Fibroblast of lung (primary cell): ENCODE measurements around the gene WDCP. TPM values are rescaled to one million over a fixed set of nuclear protein-coding genes. Genes with fewer than 3 reads are reported as not detected.
A peak's percentile ranks its signal among the peaks of the same experiment; 100 is the strongest.

Source experiments
- DNase-seq, 2 donors: peaks; one replicate each; pipeline versions ENCODE4 v3.0.0 to v3.0.0-alpha.2; 2010; ENCODE audit warnings: low read depth in 2 of 2
- H2AFZ ChIP-seq: 2 replicates; pipeline ENCODE4 v1.5.1; 2012; ENCODE audit warnings: low read length, control low read depth, inconsistent platforms
- H3K27ac ChIP-seq: 2 replicates; pipeline ENCODE4 v1.5.1; 2011; ENCODE audit warnings: low read length, control low read depth; ENCODE audit not compliant: insufficient read depth
- H3K27me3 ChIP-seq: 2 replicates; pipeline ENCODE4 v1.5.1; 2011; ENCODE audit warnings: mild to moderate bottlenecking, low read length; ENCODE audit not compliant: control insufficient read depth, insufficient read depth
- H3K36me3 ChIP-seq: 2 replicates; pipeline ENCODE4 v1.5.1; 2011; ENCODE audit warnings: low read length; ENCODE audit not compliant: control insufficient read depth, insufficient read depth
- H3K4me1 ChIP-seq: 2 replicates; pipeline ENCODE4 v1.5.1; 2011; ENCODE audit warnings: low read length; ENCODE audit not compliant: control insufficient read depth, insufficient read depth; ENCODE audit errors: extremely low read depth
- H3K4me2 ChIP-seq: 2 replicates; pipeline ENCODE4 v1.5.1; 2011; ENCODE audit warnings: low read length, control low read depth; ENCODE audit not compliant: insufficient read depth; ENCODE audit errors: extremely low read depth
- H3K4me3 ChIP-seq, 4 experiments: fragments of 200-600 bp in 1 of 4; sonication (generic) in 1 of 4; replicated peaks in 1 of 4; 2 replicates each; pipeline ENCODE4 v1.5.1; 2011 to 2016; ENCODE audit warnings: low read length in 4 of 4, low read depth in 3 of 4, mild to moderate bottlenecking in 3 of 4, control low read depth in 2 of 4, inconsistent platforms in 1 of 4, mixed read lengths in 1 of 4; ENCODE audit not compliant: insufficient read depth in 1 of 4; ENCODE audit errors: control extremely low read depth in 1 of 4
- H3K79me2 ChIP-seq: 2 replicates; pipeline ENCODE4 v1.5.1; 2012; ENCODE audit warnings: mild to moderate bottlenecking, low read length, inconsistent platforms; ENCODE audit not compliant: control insufficient read depth, insufficient read depth
- H3K9ac ChIP-seq: 2 replicates; pipeline ENCODE4 v1.5.1; 2011; ENCODE audit warnings: mild to moderate bottlenecking, low read length, control low read depth; ENCODE audit not compliant: insufficient read depth
- H3K9me3 ChIP-seq: 2 replicates; pipeline ENCODE4 v1.5.1; 2012; ENCODE audit warnings: low read depth, low read length; ENCODE audit not compliant: control insufficient read depth, insufficient read depth
- H4K20me1 ChIP-seq: 2 replicates; pipeline ENCODE4 v1.5.1; 2011; ENCODE audit warnings: low read length; ENCODE audit not compliant: control insufficient read depth, insufficient read depth; ENCODE audit errors: extremely low read depth
- CTCF ChIP-seq, 2 donors: IDR thresholded peaks in 1 of 2; conservative IDR thresholded peaks in 1 of 2; 1 replicate in 1 of 2; 2 replicates in 1 of 2; pipeline ENCODE4 v1.5.1; 2011 to 2012; ENCODE audit warnings: low read length in 2 of 2, control low read depth in 1 of 2, inconsistent platforms in 1 of 2, low read depth in 1 of 2, mild to moderate bottlenecking in 1 of 2
- EZH2 ChIP-seq: IDR thresholded peaks from 2 replicates; pipeline ENCODE4 v1.5.1; 2012; ENCODE audit warnings: low read length, control low read depth, mild to moderate bottlenecking; ENCODE audit errors: missing control alignments
- polyA plus RNA-seq, 2 donors: library from polyadenylated mRNA; depleted of rRNA in 1 of 2; stranded (reverse) in 1 of 2; unstranded in 1 of 2; fragments of >200 nt; gene quantifications; 2 replicates each; pipeline ENCODE4 v1.2.1, GENCODE V29; 2011 to 2012; ENCODE audit warnings: missing spikeins in 1 of 2
- total RNA-seq: library from RNA; depleted of rRNA; stranded (reverse); fragments of >200 nt; gene quantifications from 2 replicates; pipeline ENCODE4 v1.2.1, GENCODE V29; 2014

The WDCP gene
- total and polyA plus RNA-seq, 2 donors (not counting 1 experiment from before 2014, with no cell fraction given): 10.4 to 11.0 TPM

- Histone ChIP-seq H2AFZ (no peak overlapping the region), H3K9ac (no peak overlapping the region), H3K27me3 (no peaks in the 10 kb centered on the region), H4K20me1 (no peaks in the 10 kb centered on the region), H3K4me2 (no peak overlapping the region), H3K4me1 (no peaks in the 10 kb centered on the region), H3K36me3 (peaks cover 6% of the 10 kb centered on the region), H3K4me3 (no peak overlapping the region), H3K27ac (no peak overlapping the region), H3K9me3 (no peaks in the 10 kb centered on the region), H3K79me2 (no peaks in the 10 kb centered on the region)
- no peak for TF ChIP-seq CTCF (conservative IDR thresholded peaks at IDR 0.05 in 1 of 2, IDR thresholded peaks at IDR 0.05 in 1 of 2; ENCODE audit: low read depth in 1 of 2, low read length in 2 of 2)
- no peak for TF ChIP-seq EZH2
- no peak for DNase-seq
These were observed 24.7 kb downstream of the WDCP start for GRCh38 chr2:24022324-24022974.

GRCh38 chr2:24021122-24021998 lies 25.8 kb downstream of the WDCP start:
- H4K20me1 ChIP-seq: no peaks in the 10 kb centered on the region
- peaks cover 6% of the 10 kb centered on the region for H3K36me3 ChIP-seq
- H3K4me3 ChIP-seq: no peak overlapping the region
- no peak for DNase-seq
- H3K4me2 ChIP-seq: no peak overlapping the region
- no peak overlapping the region for H2AFZ ChIP-seq
- no peaks in the 10 kb centered on the region for H3K79me2 ChIP-seq
- H3K27me3 ChIP-seq: no peaks in the 10 kb centered on the region
- H3K27ac ChIP-seq: no peak overlapping the region
- TF ChIP-seq EZH2 (no peak), CTCF (conservative IDR thresholded peaks at IDR 0.05 in 1 of 2, IDR thresholded peaks at IDR 0.05 in 1 of 2; ENCODE audit: low read depth in 1 of 2, low read length in 2 of 2) (peak; percentile 9 to 16)
- H3K9me3 ChIP-seq: no peaks in the 10 kb centered on the region
- no peaks in the 10 kb centered on the region for H3K4me1 ChIP-seq
- no peak overlapping the region for H3K9ac ChIP-seq

- Histone ChIP-seq H2AFZ (no peak overlapping the region), H3K36me3 (peaks cover 6% of the 10 kb centered on the region), H3K4me1 (peaks cover 6% of the 10 kb centered on the region), H4K20me1 (no peaks in the 10 kb centered on the region), H3K27ac (no peak overlapping the region), H3K9ac (no peak overlapping the region), H3K4me2 (no peak overlapping the region), H3K79me2 (no peaks in the 10 kb centered on the region), H3K9me3 (no peaks in the 10 kb centered on the region), H3K27me3 (no peaks in the 10 kb centered on the region), H3K4me3 (no peak overlapping the region)
- no peak for TF ChIP-seq CTCF (conservative IDR thresholded peaks at IDR 0.05 in 1 of 2, IDR thresholded peaks at IDR 0.05 in 1 of 2; ENCODE audit: low read depth in 1 of 2, low read length in 2 of 2)
- no peak for TF ChIP-seq EZH2
- DNase-seq: no peak
These were observed 26.9 kb downstream of the WDCP start for GRCh38 chr2:24020244-24020643.
